AG09319 (cell line): ENCODE data around the gene RACK1.

Experiments
- DNase-seq: peaks from one replicate; pipeline ENCODE4 v3.0.0-alpha.2; 2010; ENCODE audit warnings: low read depth; ENCODE audit errors: extremely low read depth
- TF ChIP-seq, protein P1 (sequence below): IDR thresholded peaks from 2 replicates; pipeline ENCODE4 v1.5.1; 2011; ENCODE audit warnings: low read depth, mild to moderate bottlenecking, inconsistent platforms, low read length, moderate library complexity

RACK1 gene

DNA sequence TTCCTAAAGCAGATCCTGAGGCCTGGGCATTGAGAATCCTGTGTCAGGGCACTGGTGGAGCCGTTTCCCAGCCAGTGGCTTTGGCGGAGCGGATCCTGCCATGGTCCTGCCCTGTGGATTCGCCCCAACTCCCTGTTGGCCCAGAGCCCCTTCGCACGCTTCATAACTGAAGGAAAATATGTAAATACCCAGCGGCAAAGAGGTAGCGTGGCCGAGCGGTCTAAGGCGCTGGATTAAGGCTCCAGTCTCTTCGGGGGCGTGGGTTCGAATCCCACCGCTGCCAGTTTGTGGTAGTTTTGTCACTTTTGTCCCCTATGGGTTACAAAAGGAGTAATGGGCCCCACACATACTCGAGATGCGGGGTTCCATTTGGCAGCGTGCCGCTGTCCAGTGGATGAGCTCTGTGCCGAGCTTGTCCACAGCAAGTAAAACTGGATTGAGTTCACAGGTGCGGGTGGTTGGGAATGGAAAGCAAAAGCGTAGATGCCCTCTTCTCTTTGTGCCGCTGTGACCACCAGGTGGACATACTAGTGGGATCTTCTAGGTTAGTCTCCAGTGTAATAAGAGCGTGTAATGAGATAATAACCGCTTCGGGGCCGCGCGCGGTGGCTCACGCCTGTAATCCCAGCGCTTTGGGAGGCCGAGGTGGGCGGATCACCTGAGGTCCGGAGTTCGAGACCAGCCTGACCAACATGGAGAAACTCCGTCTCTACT, 56.0 kb downstream of the RACK1 start:
- no peak for DNase-seq

DNA sequence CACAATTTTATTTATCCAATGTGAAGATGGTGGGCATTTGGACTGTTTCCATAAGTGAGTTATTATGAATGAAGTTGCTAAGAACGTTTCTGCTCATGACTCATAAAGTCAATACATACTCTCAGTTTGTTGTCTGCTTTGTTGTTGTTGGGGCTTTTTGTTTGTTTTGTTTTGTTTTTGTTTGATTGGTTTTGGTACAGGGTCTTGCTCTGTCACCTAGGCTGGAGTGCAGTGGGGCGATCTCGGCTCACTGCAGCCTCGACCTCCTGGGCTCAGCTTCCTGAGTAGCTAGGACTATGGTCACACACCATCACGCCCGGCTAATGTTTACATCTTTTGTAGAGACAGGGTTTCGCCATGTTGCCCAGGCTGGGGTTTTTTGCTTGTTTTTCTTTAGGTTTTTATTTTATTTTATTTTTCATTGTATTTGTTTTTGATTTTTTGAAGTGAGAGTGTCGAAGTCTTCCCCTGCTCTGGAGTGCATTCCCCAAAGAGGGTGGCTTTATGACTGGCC, 56.7 kb downstream of the RACK1 start:
- no peak for DNase-seq
- TF ChIP-seq, protein P1, sequence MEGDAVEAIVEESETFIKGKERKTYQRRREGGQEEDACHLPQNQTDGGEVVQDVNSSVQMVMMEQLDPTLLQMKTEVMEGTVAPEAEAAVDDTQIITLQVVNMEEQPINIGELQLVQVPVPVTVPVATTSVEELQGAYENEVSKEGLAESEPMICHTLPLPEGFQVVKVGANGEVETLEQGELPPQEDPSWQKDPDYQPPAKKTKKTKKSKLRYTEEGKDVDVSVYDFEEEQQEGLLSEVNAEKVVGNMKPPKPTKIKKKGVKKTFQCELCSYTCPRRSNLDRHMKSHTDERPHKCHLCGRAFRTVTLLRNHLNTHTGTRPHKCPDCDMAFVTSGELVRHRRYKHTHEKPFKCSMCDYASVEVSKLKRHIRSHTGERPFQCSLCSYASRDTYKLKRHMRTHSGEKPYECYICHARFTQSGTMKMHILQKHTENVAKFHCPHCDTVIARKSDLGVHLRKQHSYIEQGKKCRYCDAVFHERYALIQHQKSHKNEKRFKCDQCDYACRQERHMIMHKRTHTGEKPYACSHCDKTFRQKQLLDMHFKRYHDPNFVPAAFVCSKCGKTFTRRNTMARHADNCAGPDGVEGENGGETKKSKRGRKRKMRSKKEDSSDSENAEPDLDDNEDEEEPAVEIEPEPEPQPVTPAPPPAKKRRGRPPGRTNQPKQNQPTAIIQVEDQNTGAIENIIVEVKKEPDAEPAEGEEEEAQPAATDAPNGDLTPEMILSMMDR = no peak

More for the DNA sequence above, 56.0 kb downstream of the RACK1 start:
- TF ChIP-seq, protein P1 = peak; percentile 21; the same call in 1 of the 2 replicates
